ENCODE measurements around the gene EXOC6B. TPM values are rescaled to one million over a fixed set of nuclear protein-coding genes. Genes with fewer than 3 reads are reported as not detected.
A peak's percentile ranks its signal among the peaks of the same experiment; 100 is the strongest.

Gene EXOC6B
- total RNA-seq, 1 donor from 2014 or later: 32.4 TPM

- Histone ChIP-seq H3K4me1 (no peaks in the 10 kb centered on the region), H3K27me3 (no peaks in the 10 kb centered on the region), H3K36me3 (no peaks in the 10 kb centered on the region), H3K4me3 (no peak overlapping the region), H3K27ac (no peak overlapping the region), H3K9me3 (no peaks in the 10 kb centered on the region)
- DNase-seq (ENCODE audit: low spot score in 2 of 2): no peak
- TF ChIP-seq CTCF (IDR thresholded peaks at IDR 0.05): no peak
- intact Hi-C loops (cut with DNase I): loop anchor here (5.0 to 10.0 kb wide), 4 partner anchors 33 to 386 kb away; partner anchors contain the start of genes SFXN5 and SMYD5
Measured at GRCh38 chr2:72828840-72829507, 3.1 kb upstream of the EXOC6B start.

- DNase-seq (ENCODE audit: low spot score in 2 of 2): no peak
- Histone ChIP-seq H3K36me3 (no peaks in the 10 kb centered on the region), H3K9me3 (no peaks in the 10 kb centered on the region), H3K4me1 (peaks cover 0 to 4% of the 10 kb centered on the region in 2 donors), H3K27ac (no peak overlapping the region), H3K27me3 (no peaks in the 10 kb centered on the region), H3K4me3 (no peak overlapping the region)
- no peak for TF ChIP-seq CTCF (IDR thresholded peaks at IDR 0.05)
- intact Hi-C loops (cut with DNase I): loop anchor here (2.0 to 10.0 kb wide), 5 partner anchors 34 to 387 kb away; partner anchors contain the start of genes SFXN5, SMYD5 and SPR
Measured at GRCh38 chr2:72827966-72828646, 2.3 kb upstream of the EXOC6B start.

GRCh38 chr2:72827487-72827886 lies 1.7 kb upstream of the EXOC6B start:
- Histone ChIP-seq H3K4me1 (peaks cover 0 to 4% of the 10 kb centered on the region in 2 donors), H3K9me3 (no peaks in the 10 kb centered on the region), H3K27ac (no peak overlapping the region), H3K27me3 (no peaks in the 10 kb centered on the region), H3K36me3 (no peaks in the 10 kb centered on the region), H3K4me3 (no peak overlapping the region)
- intact Hi-C loops (cut with DNase I): loop anchor here (2.0 to 10.0 kb wide), 5 partner anchors 35 to 387 kb away; partner anchors contain the start of genes SFXN5, SMYD5 and SPR
- no peak for TF ChIP-seq CTCF (IDR thresholded peaks at IDR 0.05)
- DNase-seq (ENCODE audit: low spot score in 2 of 2): no peak

GRCh38 chr2:72826156-72826477 lies 284 bp upstream of the EXOC6B start:
- peak overlapping the region; percentile 75 to 77 for H3K4me3 ChIP-seq
- no peak for DNase-seq (ENCODE audit: low spot score in 2 of 2)
- H3K36me3 ChIP-seq: no peaks in the 10 kb centered on the region
- TF ChIP-seq CTCF (IDR thresholded peaks at IDR 0.05): no peak
- H3K9me3 ChIP-seq: no peaks in the 10 kb centered on the region
- no peaks in the 10 kb centered on the region for H3K27me3 ChIP-seq
- H3K27ac ChIP-seq: no peak overlapping the region
- intact Hi-C loops (cut with DNase I): loop anchor here (2.0 to 10.0 kb wide), 5 partner anchors 36 to 389 kb away; partner anchors contain the start of genes SFXN5, SMYD5 and SPR
- H3K4me1 ChIP-seq: peaks cover 0 to 4% of the 10 kb centered on the region in 2 donors

GRCh38 chr2:72824224-72824842 lies 1.5 kb downstream of the EXOC6B start:
- Histone ChIP-seq H3K27me3 (no peaks in the 10 kb centered on the region), H3K27ac (no peak overlapping the region), H3K9me3 (no peaks in the 10 kb centered on the region), H3K4me3 (peak overlapping the region; percentile 75 to 77), H3K4me1 (peaks cover 0 to 4% of the 10 kb centered on the region in 2 donors), H3K36me3 (no peaks in the 10 kb centered on the region)
- DNase-seq (ENCODE audit: low spot score in 2 of 2): no peak
- no peak for TF ChIP-seq CTCF (IDR thresholded peaks at IDR 0.05)
- intact Hi-C loops (cut with DNase I): loop anchor here (10.0 kb wide), 2 partner anchors 50 to 390 kb away; partner anchors contain the start of gene SMYD5
